Fibroblast of lung (primary cell): ENCODE measurements around the gene MATN3. TPM values are rescaled to one million over a fixed set of nuclear protein-coding genes. Genes with fewer than 3 reads are reported as not detected.
"Not testable (repeated sequence)": the region's sequence is repeated elsewhere in the genome, so short reads cannot be mapped to it uniquely, and the experiment has no call there.

ENCODE experiments used
- DNase-seq, 2 donors: peaks; one replicate each; pipeline versions ENCODE4 v3.0.0 to v3.0.0-alpha.2; 2010; ENCODE audit warnings: low read depth in 2 of 2
- H2AFZ ChIP-seq: 2 replicates; pipeline ENCODE4 v1.5.1; 2012; ENCODE audit warnings: low read length, control low read depth, inconsistent platforms
- H3K27ac ChIP-seq: 2 replicates; pipeline ENCODE4 v1.5.1; 2011; ENCODE audit warnings: low read length, control low read depth; ENCODE audit not compliant: insufficient read depth
- H3K27me3 ChIP-seq: 2 replicates; pipeline ENCODE4 v1.5.1; 2011; ENCODE audit warnings: mild to moderate bottlenecking, low read length; ENCODE audit not compliant: control insufficient read depth, insufficient read depth
- H3K36me3 ChIP-seq: 2 replicates; pipeline ENCODE4 v1.5.1; 2011; ENCODE audit warnings: low read length; ENCODE audit not compliant: control insufficient read depth, insufficient read depth
- H3K4me1 ChIP-seq: 2 replicates; pipeline ENCODE4 v1.5.1; 2011; ENCODE audit warnings: low read length; ENCODE audit not compliant: control insufficient read depth, insufficient read depth; ENCODE audit errors: extremely low read depth
- H3K4me2 ChIP-seq: 2 replicates; pipeline ENCODE4 v1.5.1; 2011; ENCODE audit warnings: low read length, control low read depth; ENCODE audit not compliant: insufficient read depth; ENCODE audit errors: extremely low read depth
- H3K4me3 ChIP-seq, 4 experiments: fragments of 200-600 bp in 1 of 4; sonication (generic) in 1 of 4; replicated peaks in 1 of 4; 2 replicates each; pipeline ENCODE4 v1.5.1; 2011 to 2016; ENCODE audit warnings: low read length in 4 of 4, low read depth in 3 of 4, mild to moderate bottlenecking in 3 of 4, control low read depth in 2 of 4, inconsistent platforms in 1 of 4, mixed read lengths in 1 of 4; ENCODE audit not compliant: insufficient read depth in 1 of 4; ENCODE audit errors: control extremely low read depth in 1 of 4
- H3K79me2 ChIP-seq: 2 replicates; pipeline ENCODE4 v1.5.1; 2012; ENCODE audit warnings: mild to moderate bottlenecking, low read length, inconsistent platforms; ENCODE audit not compliant: control insufficient read depth, insufficient read depth
- H3K9ac ChIP-seq: 2 replicates; pipeline ENCODE4 v1.5.1; 2011; ENCODE audit warnings: mild to moderate bottlenecking, low read length, control low read depth; ENCODE audit not compliant: insufficient read depth
- H3K9me3 ChIP-seq: 2 replicates; pipeline ENCODE4 v1.5.1; 2012; ENCODE audit warnings: low read depth, low read length; ENCODE audit not compliant: control insufficient read depth, insufficient read depth
- H4K20me1 ChIP-seq: 2 replicates; pipeline ENCODE4 v1.5.1; 2011; ENCODE audit warnings: low read length; ENCODE audit not compliant: control insufficient read depth, insufficient read depth; ENCODE audit errors: extremely low read depth
- EZH2 ChIP-seq: IDR thresholded peaks from 2 replicates; pipeline ENCODE4 v1.5.1; 2012; ENCODE audit warnings: low read length, control low read depth, mild to moderate bottlenecking; ENCODE audit errors: missing control alignments
- polyA plus RNA-seq, 2 donors: library from polyadenylated mRNA; depleted of rRNA in 1 of 2; stranded (reverse) in 1 of 2; unstranded in 1 of 2; fragments of >200 nt; gene quantifications; 2 replicates each; pipeline ENCODE4 v1.2.1, GENCODE V29; 2011 to 2012; ENCODE audit warnings: missing spikeins in 1 of 2
- total RNA-seq: library from RNA; depleted of rRNA; stranded (reverse); fragments of >200 nt; gene quantifications from 2 replicates; pipeline ENCODE4 v1.2.1, GENCODE V29; 2014
- TF ChIP-seq, protein P1 (sequence below), 2 donors: IDR thresholded peaks in 1 of 2; conservative IDR thresholded peaks in 1 of 2; 1 replicate in 1 of 2; 2 replicates in 1 of 2; pipeline ENCODE4 v1.5.1; 2011 to 2012; ENCODE audit warnings: low read length in 2 of 2, control low read depth in 1 of 2, inconsistent platforms in 1 of 2, low read depth in 1 of 2, mild to moderate bottlenecking in 1 of 2

Gene MATN3
- total and polyA plus RNA-seq, 2 donors (not counting 1 experiment from before 2014, with no cell fraction given), result 2.3 to 6.9 TPM

DNA sequence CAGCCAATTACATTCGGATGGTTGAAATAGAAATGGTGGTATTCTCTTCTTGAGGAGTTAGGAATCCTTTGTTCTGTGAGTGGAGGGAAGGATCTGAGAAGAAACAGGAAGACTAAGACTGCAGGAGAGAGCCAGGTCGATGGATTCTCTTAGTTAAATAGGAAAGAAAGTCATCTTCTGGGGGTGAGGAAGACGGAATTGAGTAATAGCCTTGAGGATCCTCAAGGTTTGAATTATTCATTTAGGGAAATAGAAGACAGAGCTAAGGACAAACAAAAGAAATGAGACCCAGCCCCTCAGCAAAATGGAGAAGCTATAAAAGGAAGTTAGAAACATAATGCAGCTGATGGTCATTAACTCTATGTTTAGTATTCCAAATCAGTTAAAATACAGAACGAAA, 37.2 kb upstream of the MATN3 start:
- Histone ChIP-seq H3K4me3 (peak overlapping the region; percentile 94 to 98 (median 96)), H3K36me3 (no peaks in the 10 kb centered on the region), H3K4me2 (peak overlapping the region; percentile 81), H2AFZ (no peak overlapping the region), H3K9ac (peak overlapping the region; percentile 99), H4K20me1 (no peaks in the 10 kb centered on the region), H3K27me3 (no peaks in the 10 kb centered on the region), H3K79me2 (peaks cover 64% of the 10 kb centered on the region), H3K4me1 (peaks cover 3% of the 10 kb centered on the region), H3K9me3 (no peaks in the 10 kb centered on the region), H3K27ac (peak overlapping the region; percentile 99)
- no peak for TF ChIP-seq EZH2
- TF ChIP-seq, protein P1, sequence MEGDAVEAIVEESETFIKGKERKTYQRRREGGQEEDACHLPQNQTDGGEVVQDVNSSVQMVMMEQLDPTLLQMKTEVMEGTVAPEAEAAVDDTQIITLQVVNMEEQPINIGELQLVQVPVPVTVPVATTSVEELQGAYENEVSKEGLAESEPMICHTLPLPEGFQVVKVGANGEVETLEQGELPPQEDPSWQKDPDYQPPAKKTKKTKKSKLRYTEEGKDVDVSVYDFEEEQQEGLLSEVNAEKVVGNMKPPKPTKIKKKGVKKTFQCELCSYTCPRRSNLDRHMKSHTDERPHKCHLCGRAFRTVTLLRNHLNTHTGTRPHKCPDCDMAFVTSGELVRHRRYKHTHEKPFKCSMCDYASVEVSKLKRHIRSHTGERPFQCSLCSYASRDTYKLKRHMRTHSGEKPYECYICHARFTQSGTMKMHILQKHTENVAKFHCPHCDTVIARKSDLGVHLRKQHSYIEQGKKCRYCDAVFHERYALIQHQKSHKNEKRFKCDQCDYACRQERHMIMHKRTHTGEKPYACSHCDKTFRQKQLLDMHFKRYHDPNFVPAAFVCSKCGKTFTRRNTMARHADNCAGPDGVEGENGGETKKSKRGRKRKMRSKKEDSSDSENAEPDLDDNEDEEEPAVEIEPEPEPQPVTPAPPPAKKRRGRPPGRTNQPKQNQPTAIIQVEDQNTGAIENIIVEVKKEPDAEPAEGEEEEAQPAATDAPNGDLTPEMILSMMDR (conservative IDR thresholded peaks at IDR 0.05 in 1 of 2, IDR thresholded peaks at IDR 0.05 in 1 of 2; ENCODE audit: low read depth in 1 of 2, low read length in 2 of 2), result no peak
- peak; percentile 26 to 36 for DNase-seq

DNA sequence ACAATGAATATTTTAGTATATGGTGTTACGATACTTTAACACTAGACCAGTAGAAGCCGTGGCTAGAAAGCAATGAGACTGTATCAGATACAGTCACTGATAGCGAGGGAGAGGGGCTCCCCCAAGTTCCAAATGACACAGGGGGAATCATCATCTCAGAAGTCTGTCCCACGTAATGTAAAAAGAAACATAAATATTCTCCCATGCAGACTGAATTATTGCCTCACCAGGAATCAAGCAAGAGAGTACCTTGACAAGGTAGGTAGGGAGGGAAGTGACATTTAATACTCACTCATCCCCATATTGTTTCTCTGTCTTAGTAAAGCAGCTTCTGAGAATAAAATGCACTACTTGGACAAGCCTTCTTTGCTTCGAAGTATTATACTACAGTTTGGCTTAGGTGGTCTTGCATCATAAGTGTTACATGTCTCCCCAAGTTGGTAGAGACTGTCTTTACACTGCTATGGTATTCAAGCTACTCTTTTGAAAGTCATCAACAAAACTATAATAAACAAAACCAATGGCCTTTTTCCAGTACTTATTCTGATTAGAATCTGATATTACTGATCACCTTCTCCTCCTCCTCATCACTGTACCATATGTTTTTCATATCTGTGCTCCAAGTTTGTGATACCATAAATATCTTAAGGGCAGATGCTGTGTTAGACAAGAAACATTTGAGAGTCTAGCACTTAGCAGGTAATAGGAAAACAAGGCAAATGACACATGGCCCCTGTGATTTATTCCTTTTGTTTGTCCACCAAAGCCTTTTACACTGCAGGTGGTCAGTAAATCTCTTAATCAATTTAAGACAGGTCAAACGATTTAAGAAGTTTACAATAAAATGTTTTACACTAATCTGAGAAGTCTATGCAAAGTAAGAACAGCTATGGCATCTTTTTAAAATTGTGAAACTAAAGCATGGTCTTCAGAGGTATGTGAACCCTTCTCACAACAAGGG, 36.3 kb upstream of the MATN3 start:
- Histone ChIP-seq H3K79me2 (peaks cover 73% of the 10 kb centered on the region), H3K27me3 (no peaks in the 10 kb centered on the region), H3K4me1 (peaks cover 3% of the 10 kb centered on the region), H3K27ac (no peak overlapping the region), H3K36me3 (no peaks in the 10 kb centered on the region), H3K4me3 (peak overlapping the region; percentile 94 to 98 (median 96)), H3K9me3 (no peaks in the 10 kb centered on the region), H4K20me1 (no peaks in the 10 kb centered on the region), H3K9ac (no peak overlapping the region), H2AFZ (no peak overlapping the region), H3K4me2 (peak overlapping the region; percentile 81)
- TF ChIP-seq, protein P1 (conservative IDR thresholded peaks at IDR 0.05 in 1 of 2, IDR thresholded peaks at IDR 0.05 in 1 of 2; ENCODE audit: low read depth in 1 of 2, low read length in 2 of 2), result no peak
- TF ChIP-seq EZH2, result no peak
- no peak for DNase-seq

DNA sequence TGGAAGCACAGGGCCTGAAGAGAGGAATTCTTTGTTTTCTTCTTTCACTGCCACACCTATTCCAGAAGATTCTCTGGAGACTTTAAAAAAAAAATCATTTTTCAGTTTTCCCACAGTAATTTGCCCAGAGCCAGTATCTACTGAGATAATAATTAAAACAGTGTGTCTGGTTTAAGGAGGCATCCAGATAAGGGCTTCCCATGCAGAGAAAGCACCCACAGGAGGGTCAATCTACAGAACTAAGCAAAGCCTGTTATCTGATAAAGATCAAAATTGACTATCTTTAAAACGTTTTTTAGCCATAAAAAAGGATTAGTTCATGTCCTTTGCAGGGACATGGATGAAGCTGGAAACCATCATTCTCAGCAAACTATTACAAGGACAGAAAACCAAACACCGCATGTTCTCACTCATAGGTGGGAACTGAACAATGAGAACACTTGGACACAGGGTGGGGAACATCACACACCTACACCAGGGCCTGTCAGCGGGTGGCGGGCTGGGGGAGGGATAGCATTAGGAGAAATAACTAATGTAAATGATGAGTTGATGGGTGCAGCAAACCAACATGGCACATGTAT, 33.3 kb upstream of the MATN3 start:
- not testable (repeated sequence) for H3K4me1 ChIP-seq, H3K4me3 ChIP-seq, H2AFZ ChIP-seq, H3K27me3 ChIP-seq, H3K27ac ChIP-seq, H3K9me3 ChIP-seq, DNase-seq, H3K4me2 ChIP-seq, H4K20me1 ChIP-seq, H3K36me3 ChIP-seq, H3K9ac ChIP-seq
- peaks cover 90% of the 10 kb centered on the region for H3K79me2 ChIP-seq
